HG03439 (cell line): ENCODE results near the gene DDX25.

Source experiments
- ATAC-seq: cut with Tn5 transposase; IDR thresholded peaks from one replicate; pipeline ENCODE4 v1.9.1; 2021; ENCODE audit warnings: mild to moderate bottlenecking, moderate library complexity; ENCODE audit not compliant: unreplicated experiment

The DDX25 gene

GRCh38 chr11:125933030-125933813 lies 28.9 kb downstream of the DDX25 start:
- no peak for ATAC-seq

DNA sequence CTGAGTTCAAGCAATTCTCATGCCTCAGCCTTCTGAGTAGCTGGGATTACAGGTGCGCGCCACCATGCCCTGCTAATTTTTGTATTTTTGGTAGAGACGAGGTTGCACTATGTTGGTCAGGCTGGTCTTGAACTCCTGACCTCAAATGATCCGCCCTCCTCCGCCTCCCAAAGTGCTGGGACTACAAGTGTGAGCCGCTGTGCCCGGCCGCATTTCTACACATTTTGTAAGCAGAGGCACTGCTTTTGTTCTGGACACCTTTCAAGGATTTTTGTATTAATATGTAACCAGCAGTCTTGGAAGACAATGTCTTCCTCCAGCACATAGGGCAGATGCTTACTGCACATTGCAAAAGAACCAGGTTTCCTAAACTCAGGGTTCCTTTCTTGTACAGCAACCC lies 30.2 kb downstream of the DDX25 start:
- no peak for ATAC-seq

GRCh38 chr11:125935056-125935455 lies 30.7 kb downstream of the DDX25 start:
- no peak for ATAC-seq

- ATAC-seq = no peak
Observed at GRCh38 chr11:125935618-125936199, 31.4 kb downstream of the DDX25 start.

GRCh38 chr11:125938418-125938817 lies 34.1 kb downstream of the DDX25 start:
- no peak for ATAC-seq

DNA sequence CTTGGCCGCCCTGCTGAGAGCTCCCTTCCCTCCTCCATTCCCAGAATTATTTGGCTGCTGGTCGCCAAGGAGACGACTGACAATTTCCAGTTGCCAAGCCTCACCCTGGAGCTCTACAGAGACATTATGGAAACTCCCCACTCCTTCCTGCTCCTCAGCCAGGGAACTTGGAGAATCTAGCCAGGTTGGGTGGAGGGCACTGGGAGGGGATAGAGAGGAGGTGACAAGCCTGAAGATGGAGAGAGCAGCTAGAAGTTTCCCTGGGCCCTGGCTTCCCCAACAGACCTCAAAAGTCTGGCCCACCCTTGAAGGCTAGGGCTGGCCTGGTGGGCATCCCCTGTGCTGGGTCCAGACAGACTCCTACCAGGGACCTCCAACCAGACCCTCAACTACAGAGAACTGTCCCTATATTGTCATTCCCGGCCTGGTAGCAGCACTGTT lies 34.8 kb downstream of the DDX25 start:
- no peak for ATAC-seq

DNA sequence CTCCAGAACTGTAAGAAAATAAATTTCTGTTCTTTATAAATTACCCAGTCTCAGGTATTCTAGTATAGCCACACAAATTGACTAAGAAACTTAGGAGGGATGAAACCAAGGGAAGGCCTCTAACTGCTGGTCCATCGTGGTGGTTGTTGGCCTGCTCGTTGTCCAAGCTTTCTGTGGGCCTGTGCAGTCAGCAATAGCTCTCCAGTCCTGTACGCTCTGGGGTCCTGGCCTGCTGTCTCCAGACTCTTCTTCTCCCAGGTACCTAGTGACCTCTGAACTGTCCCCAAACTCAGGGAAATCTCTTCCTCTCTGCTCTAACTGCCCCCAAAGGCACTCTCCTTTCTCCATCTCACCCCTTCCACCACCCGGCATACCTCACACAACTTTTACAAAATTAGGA lies 35.8 kb downstream of the DDX25 start:
- no peak for ATAC-seq

- ATAC-seq = no peak
Observed at GRCh38 chr11:125941267-125941618, 36.9 kb downstream of the DDX25 start.

GRCh38 chr11:125941619-125942611 lies 37.6 kb downstream of the DDX25 start:
- no peak for ATAC-seq

- ATAC-seq = no peak
Observed at GRCh38 chr11:125942771-125943428, 38.6 kb downstream of the DDX25 start.

DNA sequence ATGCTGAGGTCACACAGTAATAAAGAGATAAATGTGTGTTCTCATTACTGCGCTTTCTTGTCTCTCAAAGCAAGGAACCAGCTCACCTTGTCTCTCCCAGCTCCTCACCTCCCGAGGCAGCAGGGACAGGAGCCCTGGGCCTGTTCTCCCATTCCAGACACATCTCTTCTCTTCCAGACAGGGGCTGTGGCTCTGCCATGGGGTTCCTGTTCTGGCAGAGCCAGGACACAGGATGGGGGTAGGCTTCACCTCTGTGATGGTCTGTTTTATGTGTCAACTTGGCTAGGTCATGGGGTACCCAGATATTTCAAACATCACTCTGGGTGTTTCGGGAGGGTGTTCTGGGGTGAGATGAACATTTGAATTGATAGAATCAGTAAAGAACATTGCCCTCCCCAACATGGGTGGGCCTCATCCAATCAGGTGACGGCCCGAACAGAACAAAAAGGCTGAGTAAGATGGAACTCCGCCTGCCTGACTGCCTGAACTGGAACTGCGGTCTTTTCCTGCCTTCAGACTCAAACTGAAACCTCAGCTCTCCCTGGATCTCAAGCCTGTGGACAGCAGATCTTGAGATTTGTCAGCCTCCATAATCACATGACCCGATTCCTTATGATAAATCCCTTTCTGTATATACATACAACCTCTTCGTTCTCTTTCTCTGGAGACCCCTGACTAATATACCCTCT lies 39.5 kb downstream of the DDX25 start:
- ATAC-seq = no peak

DNA sequence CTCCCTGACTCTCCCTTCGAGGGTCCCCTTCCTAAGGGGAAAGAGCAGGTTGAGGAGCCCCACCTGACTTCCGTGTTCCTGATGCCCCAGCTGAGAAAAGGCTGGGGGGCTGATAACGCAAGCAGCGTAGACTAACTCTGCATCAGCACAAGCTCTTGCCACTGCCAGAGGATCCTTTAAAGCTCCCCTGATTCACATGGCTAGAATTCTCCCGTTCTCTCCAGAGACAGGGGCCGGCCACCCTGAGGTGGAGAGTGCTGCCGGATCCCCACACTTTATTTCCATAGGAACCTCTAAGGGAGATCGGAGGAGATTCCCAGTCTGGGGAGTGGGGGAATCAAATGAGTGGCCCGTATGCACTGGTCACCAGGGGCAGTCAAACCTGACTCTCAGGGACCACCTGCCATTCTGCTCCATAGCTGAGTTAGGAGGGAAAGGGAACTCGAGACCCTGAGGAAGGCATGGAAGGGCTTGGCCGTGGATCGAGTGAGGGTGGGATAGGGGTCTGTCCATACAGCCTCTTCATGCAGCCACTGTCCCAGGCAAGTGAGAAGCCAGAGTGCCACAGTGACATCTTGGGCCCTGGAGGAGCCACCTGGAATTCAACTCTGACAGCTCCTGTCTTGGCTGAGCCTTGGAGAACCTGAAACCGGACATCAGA lies 40.2 kb downstream of the DDX25 start:
- no peak for ATAC-seq

DNA sequence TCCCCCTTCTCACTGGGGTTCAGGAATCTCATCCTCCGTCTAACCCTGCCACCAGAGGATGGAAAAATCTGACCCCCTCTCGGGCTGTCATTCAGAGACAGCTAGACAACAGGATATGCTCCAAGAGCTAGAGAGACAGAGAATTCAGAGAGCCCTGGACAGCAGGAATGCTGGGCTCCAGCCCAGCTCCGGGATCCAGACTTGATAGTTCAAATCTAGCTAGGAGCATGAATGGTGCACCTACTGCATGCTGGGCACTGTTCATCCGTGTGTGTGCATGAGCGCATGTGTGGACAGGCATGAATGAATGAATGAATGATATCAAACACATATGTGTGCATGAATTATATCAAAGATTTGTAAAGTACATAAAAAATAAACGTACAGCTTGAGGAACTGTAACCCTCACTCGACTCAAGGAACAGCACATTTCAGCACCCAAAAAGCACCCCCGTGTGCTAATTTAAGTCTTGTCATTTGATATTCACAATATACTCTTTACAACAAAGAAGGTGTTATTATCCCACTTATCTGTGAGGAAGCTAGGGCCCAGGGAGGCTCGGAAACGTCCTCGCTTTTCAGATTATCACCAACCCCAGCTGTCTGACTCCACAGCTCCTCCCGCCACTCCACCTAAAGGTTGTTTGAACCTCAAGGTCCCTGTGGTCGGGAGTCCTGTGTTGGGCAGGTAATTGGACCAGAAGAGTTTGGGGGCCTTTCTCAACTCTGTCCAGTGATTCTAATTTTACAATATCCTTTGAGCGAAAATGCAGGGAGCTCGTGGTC lies 40.9 kb downstream of the DDX25 start:
- ATAC-seq = no peak

DNA sequence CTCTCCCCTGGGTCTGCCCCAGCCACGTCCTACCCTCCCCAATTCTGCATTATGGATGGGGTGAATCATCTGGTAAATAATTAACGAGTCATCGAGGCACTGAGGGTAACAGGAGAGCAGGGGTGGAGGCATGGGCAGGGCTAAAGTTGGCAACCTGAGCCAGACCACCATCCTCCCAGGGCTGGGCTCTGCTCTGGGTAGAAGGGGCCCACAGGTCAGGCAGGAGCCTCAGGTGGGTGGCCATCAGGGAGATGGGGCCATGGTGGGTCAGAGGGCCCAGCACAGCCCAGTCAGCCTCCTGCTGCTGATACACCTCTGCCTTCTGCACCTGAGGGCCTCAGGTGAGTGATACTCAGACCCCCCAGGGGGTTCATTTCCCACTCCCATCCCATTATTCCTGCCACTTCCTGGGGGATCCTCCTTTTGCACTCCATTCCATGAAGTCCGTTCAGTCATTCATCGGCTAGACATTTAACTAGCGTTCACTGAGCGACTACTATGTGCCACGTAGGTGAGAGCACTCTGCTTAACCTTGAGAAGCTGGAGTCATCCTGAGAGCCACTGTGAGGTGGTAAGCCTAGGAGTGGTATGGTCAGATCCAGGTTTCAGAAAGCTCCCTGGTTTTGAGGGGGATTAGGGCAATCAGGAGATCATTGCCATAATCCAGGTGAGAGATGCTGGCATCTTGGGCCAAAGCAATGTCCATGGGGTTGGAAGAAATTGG lies 41.7 kb downstream of the DDX25 start, which contains the start of gene VSIG10L2:
TSS of gene VSIG10L2 (plus strand) at position 248 of the 724 bp plus-strand sequence. CDS start at position 260, 12 bp downstream.
- ATAC-seq = no peak

DNA sequence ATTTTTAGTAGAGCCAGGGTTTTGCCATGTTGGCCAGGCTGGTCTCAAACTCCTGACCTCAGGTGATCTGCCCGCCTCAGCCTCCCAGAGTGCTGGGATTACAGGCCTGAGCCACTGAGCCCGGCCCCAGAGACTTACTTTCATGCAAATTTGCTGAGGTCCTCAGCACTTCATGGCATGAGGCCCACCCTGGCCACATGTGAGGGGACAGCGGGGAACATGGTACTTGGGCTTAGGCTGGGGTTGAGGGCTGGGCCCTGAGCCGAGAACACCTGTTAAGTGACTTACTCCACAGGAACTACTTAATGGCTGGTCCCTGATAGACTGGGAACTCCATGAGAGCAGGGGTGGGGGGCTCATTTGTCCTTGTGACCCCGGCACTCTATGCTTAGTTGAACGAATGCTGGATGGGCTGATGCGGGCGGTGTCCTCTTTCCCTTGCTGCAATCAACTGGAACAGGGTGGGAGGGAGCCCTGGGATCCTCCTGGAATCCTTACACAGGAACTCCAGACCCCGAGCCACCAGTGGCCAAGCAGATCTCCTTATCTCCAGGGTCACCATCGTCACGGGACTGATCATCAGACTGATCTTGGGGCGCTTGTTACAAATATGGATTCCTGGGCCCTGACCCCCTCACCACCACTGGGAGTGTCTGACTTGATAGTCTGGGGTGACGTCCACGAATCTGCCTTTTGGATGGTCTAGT lies 42.6 kb downstream of the DDX25 start:
- ATAC-seq = no peak

GRCh38 chr11:125947419-125948277 lies 43.3 kb downstream of the DDX25 start:
- ATAC-seq = no peak
